KMS-11 (cell line): ENCODE data around the gene FOXL2.

Experiments used
- H2AFZ ChIP-seq: fragments of 200-600 bp; sonication (generic); 2 replicates; pipeline ENCODE4 v1.6.1; 2016; ENCODE audit warnings: antibody characterized with exemption, mixed run types, low read depth
- H3K27ac ChIP-seq: fragments of 200-600 bp; sonication (generic); 2 replicates; pipeline ENCODE4 v1.6.1; 2016; ENCODE audit warnings: mild to moderate bottlenecking, mixed run types
- H3K27me3 ChIP-seq: fragments of 200-600 bp; sonication (generic); 2 replicates; pipeline ENCODE4 v1.6.1; 2017; ENCODE audit warnings: mild to moderate bottlenecking, low read depth, mixed run types, moderate library complexity; ENCODE audit not compliant: insufficient read depth
- H3K36me3 ChIP-seq: fragments of 200-600 bp; sonication (generic); 2 replicates; pipeline ENCODE4 v1.6.1; 2017; ENCODE audit warnings: mild to moderate bottlenecking, mixed run types; ENCODE audit not compliant: insufficient read depth
- H3K4me1 ChIP-seq: fragments of 200-600 bp; sonication (generic); 2 replicates; pipeline ENCODE4 v1.6.1; 2016; ENCODE audit warnings: mild to moderate bottlenecking, low read depth, mixed run types; ENCODE audit not compliant: poor library complexity, severe bottlenecking
- H3K4me2 ChIP-seq: fragments of 200-600 bp; sonication (generic); 2 replicates; pipeline ENCODE4 v1.7.0; 2016; ENCODE audit warnings: mild to moderate bottlenecking, mixed run types
- H3K4me3 ChIP-seq: fragments of 200-600 bp; sonication (generic); IDR thresholded peaks from 2 replicates; pipeline ENCODE4 v1.6.1; 2017; ENCODE audit warnings: low read depth, low read length, mixed read lengths; ENCODE audit not compliant: insufficient read depth
- H3K79me2 ChIP-seq: fragments of 200-600 bp; sonication (generic); 2 replicates; pipeline ENCODE4 v1.6.1; 2016; ENCODE audit warnings: low read depth, mixed run types; ENCODE audit not compliant: insufficient read depth
- H3K9ac ChIP-seq: fragments of 200-600 bp; sonication (generic); 2 replicates; pipeline ENCODE4 v1.6.1; 2016; ENCODE audit warnings: mild to moderate bottlenecking, mixed run types
- H4K20me1 ChIP-seq: fragments of 200-600 bp; sonication (generic); 2 replicates; pipeline ENCODE4 v1.6.1; 2016; ENCODE audit warnings: mild to moderate bottlenecking, mixed run types; ENCODE audit not compliant: insufficient read depth
- CTCF ChIP-seq: fragments of 200-600 bp; sonication (generic); conservative IDR thresholded peaks from 2 replicates; pipeline ENCODE4 v1.6.1; 2017; ENCODE audit warnings: low read depth, mild to moderate bottlenecking, antibody characterized with exemption, low read length, moderate library complexity, mixed read lengths

FOXL2 gene

GRCh38 chr3:138936741-138937689 is 9.9 kb downstream of the FOXL2 start:
- Histone ChIP-seq H3K79me2 (no peaks in the 10 kb centered on the region), H3K4me2 (peak overlapping the region; percentile 67; the same call in 1 of the 2 replicates), H4K20me1 (no peaks in the 10 kb centered on the region), H3K9ac (no peak overlapping the region), H3K36me3 (no peaks in the 10 kb centered on the region), H3K27me3 (no peaks in the 10 kb centered on the region), H3K4me1 (peaks cover 7% of the 10 kb centered on the region), H2AFZ (peak overlapping the region; percentile 95; the same call in 1 of the 2 replicates), H3K27ac (no peak overlapping the region), H3K4me3 (peak overlapping the region; percentile 56)
- TF ChIP-seq CTCF = no peak

GRCh38 chr3:138935863-138936740 is 10.8 kb downstream of the FOXL2 start:
- H3K79me2 ChIP-seq = no peaks in the 10 kb centered on the region
- H3K4me2 ChIP-seq = peak overlapping the region; percentile 67
- peak overlapping the region; percentile 43 for H3K27ac ChIP-seq

GRCh38 chr3:138935505-138935862 is 11.5 kb downstream of the FOXL2 start:
- no peaks in the 10 kb centered on the region for H3K27me3 ChIP-seq
- peak overlapping the region; percentile 43; the same call in 1 of the 2 replicates for H3K27ac ChIP-seq
- peaks cover 7% of the 10 kb centered on the region for H3K4me1 ChIP-seq
- H3K4me2 ChIP-seq = peak overlapping the region; percentile 67
- H3K4me3 ChIP-seq = peak overlapping the region; percentile 94
- H2AFZ ChIP-seq = peak overlapping the region; percentile 95
- no peaks in the 10 kb centered on the region for H3K79me2 ChIP-seq
- H3K36me3 ChIP-seq = no peaks in the 10 kb centered on the region
- no peak for TF ChIP-seq CTCF
- peak overlapping the region; percentile 57; the same call in 1 of the 2 replicates for H3K9ac ChIP-seq
- H4K20me1 ChIP-seq = no peaks in the 10 kb centered on the region

More at GRCh38 chr3:138935863-138936740, 10.8 kb downstream of the FOXL2 start:
- TF ChIP-seq CTCF = peak; percentile 92
- peak overlapping the region; percentile 57; the same call in 1 of the 2 replicates for H3K9ac ChIP-seq
- no peaks in the 10 kb centered on the region for H4K20me1 ChIP-seq
- H2AFZ ChIP-seq = peak overlapping the region; percentile 95
- H3K4me1 ChIP-seq = peaks cover 7% of the 10 kb centered on the region
- peak overlapping the region; percentile 94 for H3K4me3 ChIP-seq
- H3K36me3 ChIP-seq = no peaks in the 10 kb centered on the region
- no peaks in the 10 kb centered on the region for H3K27me3 ChIP-seq

- no peak overlapping the region for H3K9ac ChIP-seq
- no peak overlapping the region for H3K27ac ChIP-seq
- H2AFZ ChIP-seq = no peak overlapping the region
- H4K20me1 ChIP-seq = no peaks in the 10 kb centered on the region
- TF ChIP-seq CTCF = no peak
- H3K4me1 ChIP-seq = peaks cover 7% of the 10 kb centered on the region
- H3K79me2 ChIP-seq = no peaks in the 10 kb centered on the region
- H3K36me3 ChIP-seq = no peaks in the 10 kb centered on the region
- no peak overlapping the region for H3K4me3 ChIP-seq
- H3K27me3 ChIP-seq = no peaks in the 10 kb centered on the region
- no peak overlapping the region for H3K4me2 ChIP-seq
Measured at GRCh38 chr3:138933981-138934691, 12.8 kb downstream of the FOXL2 start.
